Neural crest cell (in vitro differentiated cells): ENCODE data around the gene COL25A1. TPM values are rescaled to one million over a fixed set of nuclear protein-coding genes. Genes with fewer than 3 reads are reported as not detected.
A peak's percentile ranks its signal among the peaks of the same experiment; 100 is the strongest.

Experiments used
- DNase-seq: peaks from one replicate; pipeline ENCODE4 v3.0.0; 2021; ENCODE audit warnings: low read depth, mixed read lengths, low spot score
- H3K27ac Mint-ChIP-seq: one replicate; pipeline ENCODE4 v1.8.0; 2021; ENCODE audit warnings: mild to moderate bottlenecking, mixed read lengths; ENCODE audit not compliant: unreplicated experiment
- H3K27me3 Mint-ChIP-seq: 2 replicates; pipeline ENCODE4 v1.8.0; 2021; ENCODE audit warnings: low read depth, mild to moderate bottlenecking, mixed read lengths
- H3K36me3 Mint-ChIP-seq: 2 replicates; pipeline ENCODE4 v1.8.0; 2021; ENCODE audit warnings: low read depth, mild to moderate bottlenecking, mixed read lengths
- H3K4me1 Mint-ChIP-seq: 2 replicates; pipeline ENCODE4 v1.8.0; 2021; ENCODE audit warnings: mixed read lengths
- H3K4me3 Mint-ChIP-seq: one replicate; pipeline ENCODE4 v1.8.0; 2021; ENCODE audit warnings: mild to moderate bottlenecking, mixed read lengths
- H3K9me3 Mint-ChIP-seq: 2 replicates; pipeline ENCODE4 v1.8.0; 2021; ENCODE audit warnings: mixed read lengths
- CTCF ChIP-seq: fragments of 200-600 bp; sonication (generic); conservative IDR thresholded peaks from 2 replicates; pipeline ENCODE4 v1.5.0; 2021; ENCODE audit warnings: antibody characterized with exemption, mild to moderate bottlenecking
- total RNA-seq: library from RNA; stranded (reverse); gene quantifications from 2 replicates; pipeline ENCODE4 v1.2.1, GENCODE V29; 2021

COL25A1 gene
- total RNA-seq, 1 donor from 2014 or later = 39.3 TPM

GRCh38 chr4:108787724-108788123 is 514.7 kb downstream of the COL25A1 start:
- Mint-ChIP-seq H3K27ac (no peak overlapping the region), H3K36me3 (no peaks in the 10 kb centered on the region), H3K27me3 (no peaks in the 10 kb centered on the region), H3K4me3 (no peak overlapping the region), H3K9me3 (no peaks in the 10 kb centered on the region), H3K4me1 (no peaks in the 10 kb centered on the region)
- DNase-seq = no peak
- TF ChIP-seq CTCF = no peak

DNA sequence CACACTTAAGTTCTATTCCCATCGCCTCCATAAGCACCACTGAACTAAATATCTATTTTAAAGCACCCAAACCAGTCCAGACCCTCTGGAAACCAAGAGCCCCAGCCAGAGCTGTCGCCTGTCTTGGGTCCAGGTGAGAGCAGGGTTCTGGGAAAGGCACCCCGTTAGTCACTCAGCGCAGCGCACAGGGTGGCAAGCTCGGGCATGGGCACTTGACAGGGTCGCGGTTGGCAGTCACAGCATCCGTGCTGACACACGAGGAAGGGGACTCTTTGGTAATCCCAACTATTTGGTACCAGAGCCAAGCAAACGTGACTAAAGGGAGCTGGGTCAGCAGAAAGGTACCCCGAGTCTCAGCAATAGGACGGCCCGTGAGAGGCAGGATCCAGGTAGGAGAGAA is 515.4 kb downstream of the COL25A1 start:
- H3K9me3 Mint-ChIP-seq = no peaks in the 10 kb centered on the region
- H3K4me1 Mint-ChIP-seq = no peaks in the 10 kb centered on the region
- no peaks in the 10 kb centered on the region for H3K27me3 Mint-ChIP-seq
- TF ChIP-seq CTCF = no peak
- no peak overlapping the region for H3K27ac Mint-ChIP-seq
- no peaks in the 10 kb centered on the region for H3K36me3 Mint-ChIP-seq
- DNase-seq = no peak
- H3K4me3 Mint-ChIP-seq = no peak overlapping the region

GRCh38 chr4:108786351-108786750 is 516.1 kb downstream of the COL25A1 start:
- no peaks in the 10 kb centered on the region for H3K9me3 Mint-ChIP-seq
- no peaks in the 10 kb centered on the region for H3K36me3 Mint-ChIP-seq
- no peaks in the 10 kb centered on the region for H3K4me1 Mint-ChIP-seq
- no peaks in the 10 kb centered on the region for H3K27me3 Mint-ChIP-seq
- no peak for DNase-seq
- TF ChIP-seq CTCF = no peak
- no peak overlapping the region for H3K4me3 Mint-ChIP-seq
- H3K27ac Mint-ChIP-seq = no peak overlapping the region

GRCh38 chr4:108783665-108784463 is 518.6 kb downstream of the COL25A1 start:
- peak; percentile 53 for TF ChIP-seq CTCF
- Mint-ChIP-seq H3K36me3 (no peaks in the 10 kb centered on the region), H3K4me1 (no peaks in the 10 kb centered on the region), H3K9me3 (no peaks in the 10 kb centered on the region), H3K4me3 (no peak overlapping the region), H3K27me3 (no peaks in the 10 kb centered on the region), H3K27ac (no peak overlapping the region)
- no peak for DNase-seq

GRCh38 chr4:108779958-108780357 is 522.5 kb downstream of the COL25A1 start:
- Mint-ChIP-seq H3K27me3 (no peaks in the 10 kb centered on the region), H3K4me3 (no peak overlapping the region), H3K4me1 (no peaks in the 10 kb centered on the region), H3K9me3 (no peaks in the 10 kb centered on the region), H3K36me3 (no peaks in the 10 kb centered on the region), H3K27ac (no peak overlapping the region)
- DNase-seq = no peak
- TF ChIP-seq CTCF = no peak
